NB4 (cell line): ENCODE measurements around the gene THRSP.

Experiments used
- CTCF ChIP-seq: IDR thresholded peaks from one replicate; pipeline ENCODE4 v1.5.1; 2012; ENCODE audit warnings: low read depth, low read length
- MAX ChIP-seq: IDR thresholded peaks from 2 replicates; pipeline ENCODE4 v1.6.1; 2011; ENCODE audit warnings: low read depth, low read length
- MYC ChIP-seq: IDR thresholded peaks from 2 replicates; pipeline ENCODE4 v1.6.1; 2011; ENCODE audit warnings: low read depth, low read length
- POLR2A ChIP-seq: IDR thresholded peaks from 2 replicates; pipeline ENCODE4 v1.6.1; 2011; ENCODE audit warnings: mild to moderate bottlenecking; ENCODE audit not compliant: insufficient read length; ENCODE audit errors: extremely low read depth

GRCh38 chr11:78039391-78039918 lies 24.2 kb upstream of the THRSP start:
- no peak for TF ChIP-seq POLR2A
- no peak for TF ChIP-seq CTCF
- no peak for TF ChIP-seq MAX
- TF ChIP-seq MYC, result no peak
